DOHH2 (cell line): ENCODE data around the gene NAALADL2.

ENCODE experiments used
- EZH2phosphoT487 ChIP-seq: fragments of 200-600 bp; sonication (generic); IDR thresholded peaks from 2 replicates; pipeline ENCODE4 v1.6.1; 2017; ENCODE audit warnings: borderline replicate concordance, mild to moderate bottlenecking, antibody characterized with exemption, low read length, moderate library complexity, mixed read lengths
- TF ChIP-seq, protein P1 (sequence below): fragments of 200-600 bp; sonication (generic); IDR thresholded peaks from one replicate; pipeline ENCODE4 v1.5.1; 2014; ENCODE audit warnings: antibody characterized with exemption, mild to moderate bottlenecking, low read depth, low read length; ENCODE audit not compliant: poor library complexity, severe bottlenecking

DNA sequence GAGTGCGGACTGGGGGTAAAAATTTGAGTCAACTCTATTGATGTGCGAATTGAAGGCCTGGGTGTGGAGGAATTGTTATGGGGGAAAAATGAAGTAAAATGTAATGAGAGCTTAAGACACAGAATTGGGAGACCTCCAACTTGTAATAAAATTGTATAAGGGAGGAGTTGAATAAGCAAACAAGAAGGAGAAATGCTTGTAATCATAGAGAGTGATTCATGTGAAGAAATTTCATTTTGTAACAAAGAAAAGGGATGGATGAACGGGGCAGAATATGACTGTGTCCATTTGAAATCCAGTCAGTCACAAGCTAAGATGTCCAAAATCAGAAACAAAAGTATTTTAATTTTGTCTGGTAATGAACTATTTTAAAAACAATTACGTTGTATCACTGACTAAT lies 552.3 kb downstream of the NAALADL2 start:
- TF ChIP-seq, protein P1, sequence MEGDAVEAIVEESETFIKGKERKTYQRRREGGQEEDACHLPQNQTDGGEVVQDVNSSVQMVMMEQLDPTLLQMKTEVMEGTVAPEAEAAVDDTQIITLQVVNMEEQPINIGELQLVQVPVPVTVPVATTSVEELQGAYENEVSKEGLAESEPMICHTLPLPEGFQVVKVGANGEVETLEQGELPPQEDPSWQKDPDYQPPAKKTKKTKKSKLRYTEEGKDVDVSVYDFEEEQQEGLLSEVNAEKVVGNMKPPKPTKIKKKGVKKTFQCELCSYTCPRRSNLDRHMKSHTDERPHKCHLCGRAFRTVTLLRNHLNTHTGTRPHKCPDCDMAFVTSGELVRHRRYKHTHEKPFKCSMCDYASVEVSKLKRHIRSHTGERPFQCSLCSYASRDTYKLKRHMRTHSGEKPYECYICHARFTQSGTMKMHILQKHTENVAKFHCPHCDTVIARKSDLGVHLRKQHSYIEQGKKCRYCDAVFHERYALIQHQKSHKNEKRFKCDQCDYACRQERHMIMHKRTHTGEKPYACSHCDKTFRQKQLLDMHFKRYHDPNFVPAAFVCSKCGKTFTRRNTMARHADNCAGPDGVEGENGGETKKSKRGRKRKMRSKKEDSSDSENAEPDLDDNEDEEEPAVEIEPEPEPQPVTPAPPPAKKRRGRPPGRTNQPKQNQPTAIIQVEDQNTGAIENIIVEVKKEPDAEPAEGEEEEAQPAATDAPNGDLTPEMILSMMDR: no peak
- no peak for TF ChIP-seq EZH2phosphoT487
